Right ventricle myocardium superior (tissue), 1 donor: ENCODE data around the gene IL1RAPL1. TPM values are rescaled to one million over a fixed set of nuclear protein-coding genes. Genes with fewer than 3 reads are reported as not detected.
"Not testable (repeated sequence)": the region's sequence is repeated elsewhere in the genome, so short reads cannot be mapped to it uniquely, and the experiment has no call there.

ENCODE experiments used
- ATAC-seq: fragments of 200-7000 bp; cut with Tn5 transposase; one replicate; pipeline ENCODE4 v1.9.1; 2020; ENCODE audit warnings: mild to moderate bottlenecking; ENCODE audit not compliant: poor library complexity
- DNase-seq: peaks from one replicate; pipeline ENCODE4 v3.0.0-alpha.2; 2020
- intact Hi-C: fragments of 100-400 bp; cut with DNase I; formaldehyde crosslinking; loops from one replicate; pipeline ENCODE4 v1.11.2; 2022
- total RNA-seq: library from RNA; stranded (reverse); fragmentation: NEBNext Ultra II Directional; extraction: Animal tissue kit (Norgen Biotek cat#: 25700); gene quantifications from one replicate; pipeline ENCODE4 v1.2.1, GENCODE V29; 2021
- donor health status: DM: no; HTN: yes; CAD: no; lungs with severe emphysema.

IL1RAPL1 gene
- total RNA-seq, 1 donor from 2014 or later: 3.1 TPM

DNA sequence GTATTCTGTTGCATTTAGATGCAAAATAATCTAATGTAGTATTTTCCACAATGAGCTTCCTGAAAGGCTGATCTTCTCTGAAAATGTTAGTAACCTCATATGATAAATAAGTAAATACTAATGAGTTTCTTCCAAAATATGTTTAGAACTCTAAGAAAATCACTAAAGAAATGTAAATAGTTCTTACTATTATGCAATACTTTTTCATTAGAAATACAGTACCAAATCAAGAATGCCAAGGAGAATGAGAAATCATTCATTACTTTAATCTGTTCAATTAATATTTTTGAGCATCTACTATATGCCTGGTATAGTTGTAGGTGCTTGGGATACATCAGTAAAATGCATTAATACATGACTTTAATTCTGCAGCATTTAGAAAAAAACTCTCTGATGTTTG lies 130.6 kb downstream of the IL1RAPL1 start:
- ATAC-seq: no peak
- DNase-seq: no peak
- intact Hi-C loops: no loop called here

- intact Hi-C loops: no loop called here
- no peak for ATAC-seq
Measured at GRCh38 chrX:28718450-28718849, 131.2 kb downstream of the IL1RAPL1 start.

GRCh38 chrX:28719620-28720019 lies 132.4 kb downstream of the IL1RAPL1 start:
- peak; percentile 62 for ATAC-seq
- intact Hi-C loops: no loop called here

More at GRCh38 chrX:28718450-28718849, 131.2 kb downstream of the IL1RAPL1 start:
- no peak for DNase-seq

DNA sequence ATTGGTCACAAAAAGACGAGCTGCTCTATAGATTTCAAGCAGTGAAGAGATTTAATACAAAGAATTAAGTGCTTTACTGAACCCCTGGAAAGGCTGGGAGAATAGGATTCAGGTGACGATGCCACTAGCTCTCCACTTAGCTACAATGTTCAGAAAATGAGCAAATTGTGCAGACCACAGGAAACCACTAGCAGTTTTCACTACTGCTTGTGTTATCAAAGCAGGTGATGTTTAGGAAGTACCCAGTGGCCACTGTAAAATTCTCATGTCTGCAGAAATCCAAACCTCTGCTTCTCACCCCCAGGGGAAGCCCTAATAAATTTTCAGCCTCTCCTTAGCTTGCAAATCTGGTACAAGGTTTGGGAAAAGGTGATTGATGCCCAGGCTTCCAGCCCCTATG lies 165.1 kb downstream of the IL1RAPL1 start:
- intact Hi-C loops: no loop called here
- no peak for ATAC-seq

More at GRCh38 chrX:28719620-28720019, 132.4 kb downstream of the IL1RAPL1 start:
- DNase-seq: no peak

DNA sequence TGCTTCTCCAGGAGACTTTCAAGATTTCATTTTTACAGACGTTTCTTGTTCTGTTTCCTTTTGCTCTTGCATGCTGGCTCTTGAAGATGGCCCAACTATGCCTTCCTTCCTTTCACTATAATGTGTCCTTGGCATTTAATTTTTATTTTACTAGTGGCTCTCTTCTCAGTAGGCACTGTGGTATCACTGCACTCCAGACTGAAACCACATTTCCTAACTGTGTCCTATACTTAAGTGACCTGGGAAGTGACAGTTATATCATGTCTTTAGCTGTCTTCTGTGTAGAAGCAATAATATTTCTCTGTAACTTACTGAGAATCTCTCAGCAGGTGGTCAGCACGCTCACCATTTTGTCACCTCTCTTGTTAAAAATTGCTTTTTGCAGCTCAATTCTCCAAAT lies 168.9 kb downstream of the IL1RAPL1 start:
- intact Hi-C loops: no loop called here
- DNase-seq: no peak
- ATAC-seq: peak; percentile 63

More for the DNA sequence above, 165.1 kb downstream of the IL1RAPL1 start:
- DNase-seq: no peak

GRCh38 chrX:28756647-28757046 lies 169.4 kb downstream of the IL1RAPL1 start:
- no peak for DNase-seq
- intact Hi-C loops: no loop called here
- peak; percentile 91 for ATAC-seq

DNA sequence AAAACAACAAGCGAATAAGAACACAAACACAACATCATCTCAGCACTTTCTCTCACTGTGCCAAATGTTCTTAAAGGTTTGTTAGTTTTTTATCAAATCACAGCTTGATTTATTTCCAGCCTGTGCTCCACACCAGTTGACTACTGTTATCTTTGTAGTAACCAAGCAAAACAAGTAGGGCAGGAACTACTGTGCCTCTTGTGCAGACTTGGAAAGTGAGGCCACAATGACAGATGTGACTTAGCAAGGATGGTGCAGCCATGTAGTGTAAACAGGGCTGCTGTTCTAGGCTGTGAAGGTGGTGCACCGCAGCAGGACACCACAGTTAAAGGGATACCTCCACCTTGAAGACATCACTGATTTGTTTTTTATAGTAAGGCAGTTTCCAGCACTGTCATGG lies 170.0 kb downstream of the IL1RAPL1 start:
- DNase-seq: no peak
- ATAC-seq: peak; percentile 75
- intact Hi-C loops: no loop called here

- DNase-seq, ATAC-seq, intact Hi-C loops: not testable (repeated sequence)
Measured at GRCh38 chrX:28766561-28766960, 179.3 kb downstream of the IL1RAPL1 start.

- intact Hi-C loops: no loop called here
- ATAC-seq (no peak), DNase-seq (no peak)
Measured at GRCh38 chrX:28773807-28774206, 186.6 kb downstream of the IL1RAPL1 start.

- intact Hi-C loops: no loop called here
- ATAC-seq (no peak), DNase-seq (no peak)
Measured at GRCh38 chrX:28787206-28787605, 200.0 kb downstream of the IL1RAPL1 start.

- ATAC-seq, DNase-seq, intact Hi-C loops: not testable (repeated sequence)
Measured at GRCh38 chrX:28800671-28801070, 213.4 kb downstream of the IL1RAPL1 start.

DNA sequence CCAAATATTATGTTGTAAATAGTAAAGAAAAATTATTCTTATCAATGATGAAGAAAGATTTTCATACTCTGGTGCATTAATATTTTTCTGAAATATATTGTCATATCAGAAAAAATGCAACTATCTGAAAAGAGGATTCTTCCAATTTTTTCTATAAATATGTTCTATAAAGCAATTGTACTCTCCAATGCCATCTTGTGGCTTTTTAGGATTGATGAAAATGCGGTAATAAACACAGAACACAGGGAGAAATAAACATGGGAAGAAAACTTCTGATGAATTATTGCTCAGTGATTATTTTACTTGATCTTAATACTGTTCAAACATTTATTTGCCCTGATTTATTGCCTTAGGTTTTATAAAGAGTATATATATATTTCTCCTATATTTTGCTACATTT lies 215.4 kb downstream of the IL1RAPL1 start:
- no peak for DNase-seq
- no peak for ATAC-seq
- intact Hi-C loops: no loop called here

- ATAC-seq: no peak
- DNase-seq: no peak
Measured at GRCh38 chrX:28835991-28836390, 248.7 kb downstream of the IL1RAPL1 start.

GRCh38 chrX:28843817-28844216 lies 256.6 kb downstream of the IL1RAPL1 start:
- intact Hi-C loops: no loop called here
- ATAC-seq (no peak), DNase-seq (no peak)

More at GRCh38 chrX:28835991-28836390, 248.7 kb downstream of the IL1RAPL1 start:
- intact Hi-C loops: no loop called here

DNA sequence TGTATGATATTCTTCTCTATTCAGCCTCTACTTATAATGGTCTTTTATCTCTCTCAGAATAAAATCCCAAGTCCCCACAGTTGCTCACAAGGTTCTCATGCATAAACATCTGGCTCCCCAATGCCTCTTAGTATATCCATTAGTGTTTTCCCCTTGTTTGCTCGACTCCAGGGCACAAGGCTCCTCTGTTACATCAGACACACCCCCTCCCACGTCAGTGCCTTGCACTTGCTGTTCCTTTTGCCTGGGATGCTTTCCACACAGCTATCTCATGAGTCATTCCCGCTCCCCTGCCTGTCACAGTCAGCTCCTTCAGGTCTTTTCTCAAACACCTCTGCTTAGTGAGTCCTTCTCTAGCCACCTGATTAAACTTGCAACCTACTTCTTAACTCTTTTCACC lies 260.2 kb downstream of the IL1RAPL1 start:
- intact Hi-C loops: no loop called here
- ATAC-seq (peak; percentile 73), DNase-seq (peak; percentile 44)

DNA sequence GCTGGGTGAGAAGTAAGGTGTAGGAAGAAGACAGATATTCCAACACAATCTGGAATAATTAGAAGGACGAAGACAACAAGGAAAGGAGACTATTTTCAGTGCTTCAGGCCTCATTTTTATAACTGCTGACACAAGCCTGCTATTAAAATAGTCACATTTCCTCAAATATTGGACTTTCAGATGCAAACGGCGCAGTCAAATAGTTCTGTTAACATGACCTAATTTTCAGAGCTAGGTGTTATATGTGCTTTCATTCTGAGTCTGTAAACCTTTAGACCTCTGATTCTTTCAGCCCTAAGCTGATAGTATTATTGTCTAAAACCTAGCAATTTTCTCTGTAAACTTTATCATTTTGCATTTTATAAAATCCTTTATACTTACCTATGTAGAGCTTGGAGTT lies 261.5 kb downstream of the IL1RAPL1 start:
- no peak for ATAC-seq
- intact Hi-C loops: no loop called here

DNA sequence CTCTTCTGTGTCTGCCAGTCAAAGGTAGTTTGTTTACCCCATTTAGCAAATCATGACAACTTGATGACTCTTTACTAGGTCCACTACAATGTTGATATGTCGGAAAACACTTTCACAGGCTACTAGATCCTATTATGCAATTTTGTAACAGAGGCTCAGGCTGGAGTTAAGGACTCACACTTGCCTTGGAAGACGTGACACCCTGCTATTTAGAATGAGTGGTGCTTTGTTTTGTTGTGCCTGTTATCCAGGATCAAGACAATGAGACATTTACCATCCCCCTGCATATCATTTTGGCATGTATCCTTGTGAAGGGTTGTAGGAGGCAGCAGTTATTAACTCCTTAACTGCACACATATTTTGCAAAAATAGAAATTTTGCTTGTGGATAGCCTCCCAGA lies 263.7 kb downstream of the IL1RAPL1 start:
- intact Hi-C loops: no loop called here
- DNase-seq (no peak), ATAC-seq (peak; percentile 73)

More for the DNA sequence above, 261.5 kb downstream of the IL1RAPL1 start:
- DNase-seq: no peak

- peak; percentile 89 for ATAC-seq
- no peak for DNase-seq
- intact Hi-C loops: no loop called here
Measured at GRCh38 chrX:28851871-28852270, 264.6 kb downstream of the IL1RAPL1 start.

DNA sequence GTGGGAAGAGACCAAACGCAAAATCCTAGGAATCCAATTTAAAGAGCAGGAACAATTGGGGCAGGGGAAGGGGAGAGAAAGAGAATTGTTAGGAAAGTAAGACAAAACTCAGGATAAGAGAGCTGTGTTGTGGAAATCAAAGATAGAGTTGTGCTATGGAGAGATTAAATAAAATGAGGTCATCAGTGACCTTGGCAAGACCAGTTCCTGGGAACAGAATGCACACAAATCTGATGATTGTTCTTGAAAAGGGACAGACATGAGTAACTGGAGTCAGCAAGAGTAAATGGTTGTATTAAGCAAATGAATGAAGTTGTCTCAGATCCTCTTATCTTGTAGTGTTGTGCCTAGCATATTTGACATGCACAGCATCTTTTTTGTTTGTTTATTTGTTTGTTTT lies 267.4 kb downstream of the IL1RAPL1 start:
- intact Hi-C loops: no loop called here
- ATAC-seq: no peak
- DNase-seq: no peak

GRCh38 chrX:28876408-28876807 lies 289.2 kb downstream of the IL1RAPL1 start:
- ATAC-seq (peak; percentile 66), DNase-seq (no peak)
- intact Hi-C loops: no loop called here

GRCh38 chrX:28876901-28877300 lies 289.7 kb downstream of the IL1RAPL1 start:
- ATAC-seq: peak; percentile 45
- no peak for DNase-seq
- intact Hi-C loops: no loop called here
